ENCODE measurements around the gene MATCAP1.
A peak's percentile ranks its signal among the peaks of the same experiment; 100 is the strongest.

MATCAP1 gene

GRCh38 chr16:67170949-67171649, 12.7 kb downstream of the MATCAP1 start:
- DNase-seq: no peak

GRCh38 chr16:67170168-67170948, 13.4 kb downstream of the MATCAP1 start, which contains the start of gene NOL3:
TSS of gene NOL3 (plus strand) at chr16:67170538.
- no peak for DNase-seq

- no peak for DNase-seq
Observed at GRCh38 chr16:67169642-67170167, 14.1 kb downstream of the MATCAP1 start.

GRCh38 chr16:67169011-67169451, 14.7 kb downstream of the MATCAP1 start:
- no peak for DNase-seq

GRCh38 chr16:67167588-67167987, 16.2 kb downstream of the MATCAP1 start:
- no peak for DNase-seq

GRCh38 chr16:67166598-67167168, 17.1 kb downstream of the MATCAP1 start:
- no peak for DNase-seq

- DNase-seq: no peak
Observed at GRCh38 chr16:67166110-67166547, 17.6 kb downstream of the MATCAP1 start.

- DNase-seq: no peak
Observed at GRCh38 chr16:67165121-67166078, 18.4 kb downstream of the MATCAP1 start.

GRCh38 chr16:67164599-67165061, 19.1 kb downstream of the MATCAP1 start, which contains the start of gene HSF4:
TSS of gene HSF4 (plus strand) at chr16:67164745. CDS start at chr16:67164812, 67 bp downstream.
- no peak for DNase-seq

GRCh38 chr16:67163999-67164558, 19.7 kb downstream of the MATCAP1 start:
- no peak for DNase-seq

- DNase-seq: no peak
Observed at GRCh38 chr16:67163164-67163998, 20.4 kb downstream of the MATCAP1 start.

GRCh38 chr16:67162506-67163163, 21.1 kb downstream of the MATCAP1 start:
- DNase-seq: no peak

GRCh38 chr16:67161595-67162058, 22.1 kb downstream of the MATCAP1 start:
- no peak for DNase-seq

GRCh38 chr16:67158637-67159600, 24.8 kb downstream of the MATCAP1 start:
- peak; percentile 70 for DNase-seq

GRCh38 chr16:67157892-67158635, 25.7 kb downstream of the MATCAP1 start:
- no peak for DNase-seq

GRCh38 chr16:67157106-67157748, 26.5 kb downstream of the MATCAP1 start:
- DNase-seq: no peak

- DNase-seq: no peak
Observed at GRCh38 chr16:67156143-67156844, 27.5 kb downstream of the MATCAP1 start.
